ENCODE results near the gene TRIM10. TPM values are rescaled to one million over a fixed set of nuclear protein-coding genes. Genes with fewer than 3 reads are reported as not detected.
"Not testable (repeated sequence)": the region's sequence is repeated elsewhere in the genome, so short reads cannot be mapped to it uniquely, and the experiment has no call there.

The TRIM10 gene
- total RNA-seq, 4 donors from 2014 or later: not detected

DNA sequence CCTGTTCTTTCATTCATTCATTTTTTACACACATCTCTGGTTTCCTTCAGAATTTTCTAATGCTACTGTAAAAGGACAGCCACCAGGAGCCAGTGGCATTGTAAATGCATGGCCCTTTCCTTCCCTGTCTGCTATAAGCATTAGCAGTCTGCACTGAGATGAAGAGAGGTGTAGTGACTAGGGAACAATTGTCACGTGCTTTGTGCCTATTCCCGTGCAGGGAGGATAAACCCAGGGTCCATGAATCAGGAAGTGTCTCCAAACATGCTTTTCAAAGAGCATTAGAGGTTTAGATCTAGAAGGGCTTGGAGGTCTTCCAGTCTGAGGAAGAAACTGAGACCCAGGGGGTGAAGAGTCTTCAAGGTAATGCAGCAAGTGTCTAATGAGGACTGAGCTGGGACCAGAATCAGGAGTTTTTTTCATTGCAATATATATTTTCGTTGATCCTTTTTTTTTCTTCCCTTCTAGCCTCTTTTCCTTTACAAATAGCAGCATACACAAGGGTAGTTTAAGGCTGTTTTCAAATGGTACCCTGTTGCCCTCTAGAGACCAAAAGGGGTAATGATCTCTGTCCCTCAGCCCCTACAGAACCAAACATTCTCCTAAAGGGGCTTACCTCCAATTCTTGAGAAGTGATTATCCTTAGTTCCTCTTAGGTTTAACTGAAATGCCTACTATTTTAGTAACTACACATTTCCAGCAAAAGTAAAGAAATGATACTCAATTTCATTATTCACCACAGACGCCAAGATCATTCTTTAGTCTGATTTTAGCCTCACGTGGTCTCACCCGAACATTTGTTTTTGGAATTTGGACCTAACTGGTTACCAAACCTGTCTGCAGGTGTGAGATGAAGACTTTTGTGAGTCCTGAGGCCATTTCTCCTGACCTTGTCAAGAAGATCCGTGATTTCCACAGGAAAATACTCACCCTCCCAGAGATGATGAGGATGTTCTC lies 8.9 kb upstream of the TRIM10 start:
- Histone ChIP-seq H3K4me1 (no peaks in the 10 kb centered on the region), H3K9me3 (no peaks in the 10 kb centered on the region), H3K4me3 (no peak overlapping the region), H3K36me3 (no peaks in the 10 kb centered on the region), H3K27me3 (peaks cover 37 to 38% (median 37%) of the 10 kb centered on the region in 3 donors), H3K27ac (no peak overlapping the region)
- intact Hi-C loops (cut with DNase I; ENCODE audit: low total_unique reads): loop anchor here (1.0 kb wide), 1 partner anchor 67 kb away; no protein-coding TSS in a partner anchor
- in situ Hi-C loops (cut with MboI; ENCODE audit: low sequenced_read_pairs in 4 of 4): loop anchor here in 1 of 4 donors (25.0 kb wide), 1 partner anchor 333 kb away; the partner anchor contains the start of gene HLA-G
- DNase-seq: no peak
- ATAC-seq: peak in 1 of 2 donors; percentile 60
- TF ChIP-seq, protein P1, sequence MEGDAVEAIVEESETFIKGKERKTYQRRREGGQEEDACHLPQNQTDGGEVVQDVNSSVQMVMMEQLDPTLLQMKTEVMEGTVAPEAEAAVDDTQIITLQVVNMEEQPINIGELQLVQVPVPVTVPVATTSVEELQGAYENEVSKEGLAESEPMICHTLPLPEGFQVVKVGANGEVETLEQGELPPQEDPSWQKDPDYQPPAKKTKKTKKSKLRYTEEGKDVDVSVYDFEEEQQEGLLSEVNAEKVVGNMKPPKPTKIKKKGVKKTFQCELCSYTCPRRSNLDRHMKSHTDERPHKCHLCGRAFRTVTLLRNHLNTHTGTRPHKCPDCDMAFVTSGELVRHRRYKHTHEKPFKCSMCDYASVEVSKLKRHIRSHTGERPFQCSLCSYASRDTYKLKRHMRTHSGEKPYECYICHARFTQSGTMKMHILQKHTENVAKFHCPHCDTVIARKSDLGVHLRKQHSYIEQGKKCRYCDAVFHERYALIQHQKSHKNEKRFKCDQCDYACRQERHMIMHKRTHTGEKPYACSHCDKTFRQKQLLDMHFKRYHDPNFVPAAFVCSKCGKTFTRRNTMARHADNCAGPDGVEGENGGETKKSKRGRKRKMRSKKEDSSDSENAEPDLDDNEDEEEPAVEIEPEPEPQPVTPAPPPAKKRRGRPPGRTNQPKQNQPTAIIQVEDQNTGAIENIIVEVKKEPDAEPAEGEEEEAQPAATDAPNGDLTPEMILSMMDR (IDR thresholded peaks at IDR 0.05 in 4 of 5, conservative IDR thresholded peaks at IDR 0.05 in 1 of 5): peak; percentile 24 to 64 (median 34)
- no peak for TF ChIP-seq POLR2A (IDR thresholded peaks at IDR 0.05)

DNA sequence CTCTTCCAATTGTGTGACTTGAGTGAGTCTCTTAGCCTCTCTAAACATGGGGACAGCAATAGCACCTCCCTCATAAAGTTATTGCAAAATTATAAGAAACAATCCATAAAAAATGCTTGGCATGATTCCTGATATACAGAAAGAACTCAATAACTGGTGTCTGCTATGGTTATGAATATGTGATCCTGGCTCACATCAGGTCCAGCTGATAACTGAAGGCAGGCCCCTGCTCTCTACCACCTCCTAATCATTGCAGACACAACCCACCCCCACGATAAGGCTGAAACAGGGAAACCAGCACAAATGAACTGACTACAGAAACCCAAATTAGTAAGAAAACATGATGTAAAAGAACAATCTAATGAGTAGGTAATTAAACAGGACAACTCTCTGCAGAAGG lies 7.7 kb upstream of the TRIM10 start:
- intact Hi-C loops (cut with DNase I; ENCODE audit: low total_unique reads) (no loop called here), in situ Hi-C loops (cut with MboI; ENCODE audit: low sequenced_read_pairs in 4 of 4) (loop anchor here in 1 of 4 donors (25.0 kb wide), 1 partner anchor 331 kb away; the partner anchor contains the start of gene HLA-G)
- peaks cover 36 to 40% (median 39%) of the 10 kb centered on the region in 3 donors for H3K27me3 ChIP-seq

DNA sequence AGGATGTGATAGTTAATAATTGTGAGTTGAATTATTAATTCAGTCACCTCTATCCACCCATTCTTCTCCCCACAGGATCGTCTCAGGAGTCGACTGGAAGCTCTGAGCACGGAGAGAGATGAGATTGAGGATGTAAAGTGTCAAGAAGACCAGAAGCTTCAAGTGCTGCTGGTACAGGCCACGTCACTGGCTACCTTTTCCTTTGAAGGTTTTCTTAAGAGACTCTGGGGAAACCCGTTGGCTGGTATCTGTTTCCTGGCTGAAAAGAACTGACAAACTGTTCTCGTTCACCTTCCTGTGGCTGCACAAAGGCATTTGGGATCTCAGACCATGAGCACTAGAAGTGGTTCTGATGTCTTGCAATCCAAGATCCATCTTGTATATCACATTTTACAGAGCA lies 6.1 kb upstream of the TRIM10 start:
- no peaks in the 10 kb centered on the region for H3K36me3 ChIP-seq
- no peak for TF ChIP-seq POLR2A (IDR thresholded peaks at IDR 0.05)
- TF ChIP-seq, protein P1 (IDR thresholded peaks at IDR 0.05 in 4 of 5, conservative IDR thresholded peaks at IDR 0.05 in 1 of 5): no peak
- ATAC-seq (no peak), DNase-seq (no peak)
- in situ Hi-C loops (cut with MboI; ENCODE audit: low sequenced_read_pairs in 4 of 4): loop anchor here in 1 of 4 donors (25.0 kb wide), 1 partner anchor 330 kb away; the partner anchor contains the start of gene HLA-G
- intact Hi-C loops (cut with DNase I; ENCODE audit: low total_unique reads): no loop called here
- peaks cover 27 to 30% (median 28%) of the 10 kb centered on the region in 3 donors for H3K27me3 ChIP-seq
- no peaks in the 10 kb centered on the region for H3K4me1 ChIP-seq
- no peaks in the 10 kb centered on the region for H3K9me3 ChIP-seq
- H3K4me3 ChIP-seq: no peak overlapping the region
- H3K27ac ChIP-seq: no peak overlapping the region

More for the DNA sequence above, 7.7 kb upstream of the TRIM10 start:
- H3K4me3 ChIP-seq: no peak overlapping the region
- H3K36me3 ChIP-seq: no peaks in the 10 kb centered on the region
- DNase-seq: no peak
- H3K27ac ChIP-seq: no peak overlapping the region
- no peaks in the 10 kb centered on the region for H3K4me1 ChIP-seq
- H3K9me3 ChIP-seq: no peaks in the 10 kb centered on the region
- no peak for TF ChIP-seq POLR2A (IDR thresholded peaks at IDR 0.05)
- TF ChIP-seq, protein P1 (IDR thresholded peaks at IDR 0.05 in 4 of 5, conservative IDR thresholded peaks at IDR 0.05 in 1 of 5): no peak
- no peak for ATAC-seq

DNA sequence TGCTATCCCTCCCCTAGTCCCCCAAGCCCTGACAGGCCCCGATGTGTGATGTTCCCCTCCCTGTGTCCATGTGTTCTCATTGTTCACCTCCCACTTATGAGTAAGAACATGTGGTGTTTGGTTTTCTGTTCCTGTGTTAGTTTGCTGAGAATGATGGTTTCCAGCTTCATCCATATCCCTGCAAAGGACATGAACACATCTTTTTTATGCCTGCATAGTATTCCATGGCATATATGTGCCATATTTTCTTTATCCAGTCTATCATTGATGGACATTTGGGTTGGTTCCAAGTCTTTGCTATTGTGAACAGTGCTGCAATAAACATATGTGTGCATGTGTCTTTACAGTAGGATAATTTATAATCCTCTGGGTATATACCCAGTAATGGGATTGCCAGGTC lies 4.2 kb upstream of the TRIM10 start:
- peaks cover 8 to 11% (median 10%) of the 10 kb centered on the region in 3 donors for H3K27me3 ChIP-seq
- DNase-seq; H3K9me3 ChIP-seq; H3K4me1 ChIP-seq; H3K27ac ChIP-seq; H3K4me3 ChIP-seq; H3K36me3 ChIP-seq; intact Hi-C loops (cut with DNase I; ENCODE audit: low total_unique reads); ATAC-seq: not testable (repeated sequence)
- in situ Hi-C loops (cut with MboI; ENCODE audit: low sequenced_read_pairs in 4 of 4): loop anchor here in 1 of 4 donors (25.0 kb wide), 1 partner anchor 328 kb away; the partner anchor contains the start of gene HLA-G

DNA sequence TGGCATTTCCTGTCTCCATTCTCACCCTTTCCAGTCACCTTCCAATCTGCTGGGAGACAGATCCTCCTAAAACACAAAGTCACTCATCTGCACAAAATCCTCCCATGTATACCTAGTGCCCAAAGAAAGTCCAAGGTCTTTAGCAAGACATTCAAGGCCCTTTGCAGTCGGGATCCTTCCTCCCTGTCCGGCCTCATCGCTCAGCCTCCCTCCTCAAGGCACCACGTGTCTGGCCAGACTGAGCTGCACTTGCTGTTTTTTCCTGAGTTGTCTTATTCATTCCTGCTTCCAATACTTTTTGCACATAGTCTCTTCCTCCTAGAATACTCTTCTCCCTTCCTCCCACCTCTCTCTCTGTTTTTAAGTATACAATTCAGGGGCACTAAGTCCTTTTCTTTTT lies 3.7 kb upstream of the TRIM10 start:
- Histone ChIP-seq H3K27ac (no peak overlapping the region), H3K36me3 (no peaks in the 10 kb centered on the region), H3K27me3 (peaks cover 7 to 10% (median 10%) of the 10 kb centered on the region in 3 donors), H3K9me3 (no peaks in the 10 kb centered on the region), H3K4me1 (no peaks in the 10 kb centered on the region), H3K4me3 (no peak overlapping the region)
- ATAC-seq (no peak), DNase-seq (no peak)
- TF ChIP-seq, protein P1 (IDR thresholded peaks at IDR 0.05 in 4 of 5, conservative IDR thresholded peaks at IDR 0.05 in 1 of 5): no peak
- no peak for TF ChIP-seq POLR2A (IDR thresholded peaks at IDR 0.05)
- in situ Hi-C loops (cut with MboI; ENCODE audit: low sequenced_read_pairs in 4 of 4) (loop anchor here in 1 of 4 donors (25.0 kb wide), 1 partner anchor 327 kb away; the partner anchor contains the start of gene HLA-G), intact Hi-C loops (cut with DNase I; ENCODE audit: low total_unique reads) (no loop called here)

Measured in gastrocnemius medialis (tissue), 4 donors.